HepG2 (cell line): Measurements from ENCODE around the gene KLHL3. TPM values are rescaled to one million over a fixed set of nuclear protein-coding genes. Genes with fewer than 3 reads are reported as not detected.

Experiments used
- ATAC-seq: fragments of 200-7000 bp; cut with Tn5 transposase; 3 replicates; pipeline ENCODE4 v1.9.1; 2020; ENCODE audit warnings: mild to moderate bottlenecking, moderate library complexity
- BruUV-seq: library from RNA; stranded (reverse); fragments of 400-500 nt; replicated peaks from 2 replicates; lab custom pipeline; 2021; lab: Mats Ljungman, UMichigan
- CTCF ChIA-PET: fragments of 300-600 bp; formaldehyde crosslinking; extraction: SDS; loops from one replicate; lab custom pipeline; 2021; ENCODE audit warnings: low total read pairs, inconsistent platforms, low intra/inter-chr PET ratio; lab: Yijun Ruan, JAX
- POLR2A ChIA-PET: fragments of 350-600 bp; sonication (Branson Sonifier 250); formaldehyde crosslinking; loops from one replicate; lab custom pipeline; 2020; ENCODE audit warnings: antibody characterized with exemption, inconsistent platforms; lab: Yijun Ruan, JAX
- DNase-seq: peaks from one replicate; pipeline ENCODE4 v3.0.0-alpha.2; 2015; ENCODE audit warnings: low spot score
- FAIRE-seq: peaks from 3 replicates; lab custom pipeline; 2011; peaks lifted over from hg19 to GRCh38; lab: Jason Lieb, UNC
- H2AFZ ChIP-seq: one replicate; pipeline ENCODE4 v1.6.1; 2011; ENCODE audit warnings: low read length, inconsistent platforms
- H3K27ac ChIP-seq: fragments of 300-600 bp; 3 replicates; pipeline ENCODE4 v1.8.0; 2011; ENCODE audit warnings: mixed run types, mild to moderate bottlenecking, mixed read lengths, low read length, inconsistent platforms; ENCODE audit not compliant: insufficient read depth; ENCODE audit errors: extremely low read length
- H3K27me3 ChIP-seq, 2 experiments: fragments of 200-600 bp in 1 of 2; 2 replicates in 1 of 2; 3 replicates in 1 of 2; pipeline versions ENCODE4 v1.6.0 to v1.8.0; 2011; ENCODE audit warnings: low read length in 2 of 2, mild to moderate bottlenecking in 2 of 2, moderate library complexity in 2 of 2, inconsistent platforms in 1 of 2; ENCODE audit not compliant: insufficient read depth in 2 of 2, control insufficient read depth in 1 of 2
- H3K36me3 ChIP-seq, 2 experiments: fragments of 200-600 bp in 1 of 2; replicated peaks in 1 of 2; 2 replicates in 1 of 2; 3 replicates in 1 of 2; pipeline versions ENCODE4 v1.5.1 to v1.8.0; 2011; ENCODE audit warnings: low read length in 2 of 2, inconsistent platforms in 1 of 2; ENCODE audit not compliant: insufficient read depth in 2 of 2, control insufficient read depth in 1 of 2
- H3K4me1 ChIP-seq: 2 replicates; pipeline ENCODE4 v1.5.1; 2012; ENCODE audit warnings: low read length, inconsistent platforms; ENCODE audit not compliant: insufficient read depth
- H3K4me2 ChIP-seq: 2 replicates; pipeline ENCODE4 v1.6.0; 2011; ENCODE audit warnings: low read depth, low read length, inconsistent platforms
- H3K4me3 ChIP-seq, 3 experiments: fragments of 200-600 bp in 1 of 3; sonication (generic), shearing (Covaris generic) in 1 of 3; replicated peaks in 1 of 3; 2 replicates each; pipeline ENCODE4 v1.5.1; 2011 to 2016; ENCODE audit warnings: low read length in 3 of 3, inconsistent platforms in 2 of 3, low read depth in 2 of 3, mild to moderate bottlenecking in 2 of 3, control low read depth in 1 of 3, mixed read lengths in 1 of 3; ENCODE audit not compliant: insufficient read depth in 1 of 3
- H3K79me2 ChIP-seq: one replicate; pipeline ENCODE4 v1.6.1; 2011; ENCODE audit warnings: low read length, inconsistent platforms; ENCODE audit not compliant: insufficient read depth
- H3K9ac ChIP-seq: 2 replicates; pipeline ENCODE4 v1.6.0; 2011; ENCODE audit warnings: mild to moderate bottlenecking, low read depth, low read length, inconsistent platforms; ENCODE audit not compliant: insufficient read depth
- H3K9me3 ChIP-seq: 2 replicates; pipeline ENCODE4 v1.5.1; 2012; ENCODE audit warnings: mild to moderate bottlenecking, low read length
- H4K20me1 ChIP-seq: 2 replicates; pipeline ENCODE4 v1.6.0; 2011; ENCODE audit warnings: inconsistent platforms, mild to moderate bottlenecking, low read length, moderate library complexity; ENCODE audit not compliant: insufficient read depth
- CAMTA2 ChIP-seq: sonication (generic); formaldehyde crosslinking; IDR thresholded peaks from 2 replicates; pipeline ENCODE4 v1.4.0; 2020; ENCODE audit warnings: mild to moderate bottlenecking, missing genetic modification reagents, borderline replicate concordance
- CTCF ChIP-seq: sonication (generic); formaldehyde crosslinking; IDR thresholded peaks from 2 replicates; pipeline ENCODE4 v1.5.0; 2020; ENCODE audit warnings: mild to moderate bottlenecking, missing genetic modification reagents, moderate library complexity
- GTF3A ChIP-seq: sonication (generic); formaldehyde crosslinking; conservative IDR thresholded peaks from 2 replicates; pipeline ENCODE4 v1.4.0; 2020; ENCODE audit warnings: mild to moderate bottlenecking, missing genetic modification reagents
- MYNN ChIP-seq: sonication (generic); formaldehyde crosslinking; IDR thresholded peaks from 2 replicates; pipeline ENCODE4 v1.4.0; 2020; ENCODE audit warnings: mild to moderate bottlenecking, low read depth, missing genetic modification reagents
- RAD21 ChIP-seq: fragments of 450-650 bp; formaldehyde crosslinking; IDR thresholded peaks from 2 replicates; pipeline ENCODE4 v1.5.0; 2020; ENCODE audit warnings: mild to moderate bottlenecking
- RNF2 ChIP-seq: fragments of 450-650 bp; conservative IDR thresholded peaks from 2 replicates; pipeline ENCODE4 v1.6.1; 2016; ENCODE audit warnings: low read depth
- SRSF4 ChIP-seq: fragments of 200-400 bp; formaldehyde crosslinking; IDR thresholded peaks from one replicate; pipeline ENCODE4 v1.6.1; 2018; ENCODE audit warnings: mild to moderate bottlenecking, low read depth, low read length, moderate library complexity; ENCODE audit not compliant: poor library complexity, severe bottlenecking
- STAG1 ChIP-seq: sonication (generic); formaldehyde crosslinking; IDR thresholded peaks from 2 replicates; pipeline ENCODE4 v1.4.0; 2020; ENCODE audit warnings: missing genetic modification reagents
- STAT6 ChIP-seq: sonication (generic); formaldehyde crosslinking; IDR thresholded peaks from 2 replicates; pipeline ENCODE4 v1.4.0; 2020; ENCODE audit warnings: missing genetic modification reagents, mild to moderate bottlenecking, borderline replicate concordance
- ZBTB37 ChIP-seq: sonication (generic); formaldehyde crosslinking; IDR thresholded peaks from 2 replicates; pipeline ENCODE4 v1.4.0; 2020; ENCODE audit warnings: mild to moderate bottlenecking, missing genetic modification reagents
- ZNF160 ChIP-seq: sonication (generic); formaldehyde crosslinking; IDR thresholded peaks from 2 replicates; pipeline ENCODE4 v1.8.0; 2022; ENCODE audit warnings: mild to moderate bottlenecking, inconsistent platforms, missing genetic modification reagents
- ZNF550 ChIP-seq: sonication (generic); formaldehyde crosslinking; IDR thresholded peaks from 2 replicates; pipeline ENCODE4 v1.4.0; 2020; ENCODE audit warnings: mild to moderate bottlenecking, missing genetic modification reagents, borderline replicate concordance
- ZNF558 ChIP-seq: sonication (generic); formaldehyde crosslinking; IDR thresholded peaks from 2 replicates; pipeline ENCODE4 v1.9.0; 2022; ENCODE audit warnings: mild to moderate bottlenecking, missing genetic modification reagents, borderline replicate concordance
- ZSCAN29 ChIP-seq: sonication (generic); formaldehyde crosslinking; conservative IDR thresholded peaks from 2 replicates; pipeline ENCODE4 v1.4.0; 2020; ENCODE audit warnings: mild to moderate bottlenecking, missing genetic modification reagents
- WGBS: methylation state at CpG from one replicate; pipeline ENCODE4 v1.1.6; 2017; ENCODE audit warnings: low lambda C conversion rate; 5-methylcytosine and 5-hydroxymethylcytosine counted together
- in situ Hi-C: cut with HindIII; loops from 2 replicates; pipeline ENCODE4 v1.10.0; 2017; ENCODE audit warnings: low pct_unique_long_range_greater_than_20kb; ENCODE audit not compliant: extremely low pct_ligation_motif_present
- intact Hi-C: fragments of 100-400 bp; cut with micrococcal nuclease; formaldehyde crosslinking; loops from one replicate; pipeline ENCODE4 v1.10.0; 2022; ENCODE audit not compliant: unreplicated experiment
- polyA plus RNA-seq, 8 experiments: library from polyadenylated mRNA; depleted of rRNA in 3 of 8; stranded (reverse) in 7 of 8; unstranded in 1 of 8; fragments of >200 nt; fragmentation: Illumina TruSeq in 4 of 8; extraction: Trizol in 4 of 8; gene quantifications; 2 replicates each; pipeline versions ENCODE4 v1.2.1 to v1.2.3, GENCODE V29; 2011 to 2016; ENCODE audit warnings: low read depth in 4 of 8, missing spikeins in 1 of 8, mixed read lengths in 1 of 8; ENCODE audit not compliant: insufficient read depth in 1 of 8
- total RNA-seq, 5 experiments: library from RNA; depleted of rRNA; stranded (reverse); fragments of >200 nt; fragmentation: Illumina TruSeq; extraction: Trizol; gene quantifications; 2 replicates each; pipeline ENCODE4 v1.2.3, GENCODE V29; 2016; ENCODE audit warnings: low read depth in 1 of 5
- TF ChIP-seq, protein P1 (sequence below): sonication (generic); formaldehyde crosslinking; IDR thresholded peaks from 2 replicates; pipeline ENCODE4 v1.4.0; 2020; ENCODE audit warnings: mild to moderate bottlenecking, missing genetic modification reagents
- TF ChIP-seq, protein P2 (sequence below): IDR thresholded peaks from 2 replicates; pipeline ENCODE4 v1.6.1; 2016; ENCODE audit warnings: low read depth, borderline replicate concordance
- TF ChIP-seq, protein P3 (sequence below): IDR thresholded peaks from 2 replicates; pipeline ENCODE4 v1.6.1; 2016; ENCODE audit warnings: missing compliant biosample characterization, missing genetic modification reagents, borderline replicate concordance

Gene KLHL3
- total and polyA plus RNA-seq, 2 of the 13 experiments (the other 11 are each of a cell fraction or from before 2014, with no cell fraction given) = 0.02 to 0.08 TPM

GRCh38 chr5:137629646-137630045 lies 106.2 kb downstream of the KLHL3 start:
- no peaks in the 10 kb centered on the region for H3K27me3 ChIP-seq
- 8% methylated on average over 4 of the region's 4 CpGs for WGBS
- H3K27ac ChIP-seq = no peak overlapping the region
- no peak overlapping the region for H3K9ac ChIP-seq
- in situ Hi-C loops (loop anchor here (5.0 to 10.0 kb wide), 3 partner anchors 118 to 435 kb away; no protein-coding TSS in a partner anchor), intact Hi-C loops (loop anchor here (1.0 kb wide), 2 partner anchors 114 to 193 kb away; no protein-coding TSS in a partner anchor)
- H3K4me3 ChIP-seq = no peak overlapping the region
- H4K20me1 ChIP-seq = no peaks in the 10 kb centered on the region
- DNase-seq = peak; percentile 41
- ATAC-seq = peak; percentile 94
- peak; percentile 77 for FAIRE-seq
- no peak overlapping the region for H3K4me2 ChIP-seq
- POLR2A ChIA-PET = no interaction called here
- no peaks in the 10 kb centered on the region for H3K79me2 ChIP-seq
- CTCF ChIA-PET = interaction anchor here (1.1 to 3.4 kb wide), 3 partner anchors 114 to 439 kb away, joined by 4 to 37 read pairs (median 7); no protein-coding TSS in a partner anchor
- H3K36me3 ChIP-seq = no peaks in the 10 kb centered on the region
- no peaks in the 10 kb centered on the region for H3K4me1 ChIP-seq
- no peak overlapping the region for H2AFZ ChIP-seq
- H3K9me3 ChIP-seq = no peaks in the 10 kb centered on the region
- no TSS peak for BruUV-seq
- TF ChIP-seq ZSCAN29 (CRISPR knock-in tag) = no peak
- TF ChIP-seq STAG1 (CRISPR knock-in tag) = peak; percentile 88
- peak; percentile 82 for TF ChIP-seq RAD21 (CRISPR knock-in tag)
- TF ChIP-seq SRSF4 = no peak
- TF ChIP-seq, protein P1, sequence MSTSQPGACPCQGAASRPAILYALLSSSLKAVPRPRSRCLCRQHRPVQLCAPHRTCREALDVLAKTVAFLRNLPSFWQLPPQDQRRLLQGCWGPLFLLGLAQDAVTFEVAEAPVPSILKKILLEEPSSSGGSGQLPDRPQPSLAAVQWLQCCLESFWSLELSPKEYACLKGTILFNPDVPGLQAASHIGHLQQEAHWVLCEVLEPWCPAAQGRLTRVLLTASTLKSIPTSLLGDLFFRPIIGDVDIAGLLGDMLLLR = no peak
- no peak for TF ChIP-seq RNF2
- no peak for TF ChIP-seq STAT6
- no peak for TF ChIP-seq ZNF558
- TF ChIP-seq MYNN (CRISPR knock-in tag) = no peak
- no peak for TF ChIP-seq CAMTA2 (CRISPR knock-in tag)
- TF ChIP-seq, protein P2, sequence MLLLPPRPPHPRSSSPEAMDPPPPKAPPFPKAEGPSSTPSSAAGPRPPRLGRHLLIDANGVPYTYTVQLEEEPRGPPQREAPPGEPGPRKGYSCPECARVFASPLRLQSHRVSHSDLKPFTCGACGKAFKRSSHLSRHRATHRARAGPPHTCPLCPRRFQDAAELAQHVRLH = no peak
- no peak for TF ChIP-seq GTF3A
- no peak for TF ChIP-seq ZNF550 (CRISPR knock-in tag)
- no peak for TF ChIP-seq ZBTB37 (CRISPR knock-in tag)
- TF ChIP-seq, protein P3, sequence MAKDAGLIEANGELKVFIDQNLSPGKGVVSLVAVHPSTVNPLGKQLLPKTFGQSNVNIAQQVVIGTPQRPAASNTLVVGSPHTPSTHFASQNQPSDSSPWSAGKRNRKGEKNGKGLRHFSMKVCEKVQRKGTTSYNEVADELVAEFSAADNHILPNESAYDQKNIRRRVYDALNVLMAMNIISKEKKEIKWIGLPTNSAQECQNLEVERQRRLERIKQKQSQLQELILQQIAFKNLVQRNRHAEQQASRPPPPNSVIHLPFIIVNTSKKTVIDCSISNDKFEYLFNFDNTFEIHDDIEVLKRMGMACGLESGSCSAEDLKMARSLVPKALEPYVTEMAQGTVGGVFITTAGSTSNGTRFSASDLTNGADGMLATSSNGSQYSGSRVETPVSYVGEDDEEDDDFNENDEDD = no peak
- TF ChIP-seq CTCF (CRISPR knock-in tag) = peak; percentile 82
- no peak for TF ChIP-seq ZNF160
